Pons (tissue), 1 donor: ENCODE data around the gene ENTPD3.

ENCODE experiments used
- DNase-seq: peaks from one replicate; pipeline ENCODE4 v3.0.0-alpha.2; 2016; ENCODE audit warnings: low spot score

Gene ENTPD3, protein sequence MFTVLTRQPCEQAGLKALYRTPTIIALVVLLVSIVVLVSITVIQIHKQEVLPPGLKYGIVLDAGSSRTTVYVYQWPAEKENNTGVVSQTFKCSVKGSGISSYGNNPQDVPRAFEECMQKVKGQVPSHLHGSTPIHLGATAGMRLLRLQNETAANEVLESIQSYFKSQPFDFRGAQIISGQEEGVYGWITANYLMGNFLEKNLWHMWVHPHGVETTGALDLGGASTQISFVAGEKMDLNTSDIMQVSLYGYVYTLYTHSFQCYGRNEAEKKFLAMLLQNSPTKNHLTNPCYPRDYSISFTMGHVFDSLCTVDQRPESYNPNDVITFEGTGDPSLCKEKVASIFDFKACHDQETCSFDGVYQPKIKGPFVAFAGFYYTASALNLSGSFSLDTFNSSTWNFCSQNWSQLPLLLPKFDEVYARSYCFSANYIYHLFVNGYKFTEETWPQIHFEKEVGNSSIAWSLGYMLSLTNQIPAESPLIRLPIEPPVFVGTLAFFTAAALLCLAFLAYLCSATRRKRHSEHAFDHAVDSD

DNA sequence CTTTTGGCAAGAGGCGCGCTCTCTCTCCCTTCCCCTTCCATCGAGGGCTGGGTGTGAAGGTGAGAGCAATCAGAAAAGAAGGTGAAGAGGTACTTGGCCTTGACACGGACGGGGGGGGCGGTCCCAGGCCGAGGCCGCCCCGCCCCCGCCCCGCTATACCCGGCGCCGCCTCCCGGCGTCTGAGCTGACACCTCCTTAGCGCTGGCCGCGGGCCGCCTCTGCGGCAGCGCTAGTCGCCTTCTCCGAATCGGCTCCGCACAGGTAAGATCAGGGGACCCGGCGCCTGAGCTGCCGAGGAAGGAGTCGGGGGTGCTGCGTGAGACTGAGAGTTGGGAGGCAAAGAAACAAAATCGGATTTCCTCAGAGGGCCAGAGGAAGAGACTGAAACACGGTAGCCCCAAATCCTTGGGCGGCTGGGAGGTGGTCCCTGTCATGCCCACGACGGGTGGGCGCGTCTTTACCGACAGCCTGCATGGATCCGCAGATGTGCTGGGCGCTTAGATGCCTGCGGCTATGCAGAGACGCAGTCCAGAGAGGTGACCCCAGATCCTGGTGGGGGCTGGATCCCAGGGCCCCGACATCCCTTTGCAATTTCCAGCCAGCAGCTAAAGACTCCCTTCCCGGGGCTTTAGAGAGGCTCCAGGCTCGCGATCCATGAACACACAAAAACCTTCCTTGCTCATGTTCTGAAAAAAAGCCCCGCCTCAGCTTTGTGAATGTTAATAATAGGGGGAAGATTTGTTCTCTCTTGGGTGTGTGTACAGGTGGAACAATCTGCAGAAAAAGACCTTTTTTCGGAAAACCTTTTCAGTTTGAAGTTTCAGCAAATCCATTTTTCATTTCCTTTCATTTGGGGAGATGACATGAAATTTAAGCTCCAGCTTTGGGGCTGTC lies at the start of gene ENTPD3:
ENTPD3 (plus strand) TSS at position 184 of the 894 bp plus-strand sequence. CDS start 874 bp downstream, outside the sequence.
- no peak for DNase-seq

DNA sequence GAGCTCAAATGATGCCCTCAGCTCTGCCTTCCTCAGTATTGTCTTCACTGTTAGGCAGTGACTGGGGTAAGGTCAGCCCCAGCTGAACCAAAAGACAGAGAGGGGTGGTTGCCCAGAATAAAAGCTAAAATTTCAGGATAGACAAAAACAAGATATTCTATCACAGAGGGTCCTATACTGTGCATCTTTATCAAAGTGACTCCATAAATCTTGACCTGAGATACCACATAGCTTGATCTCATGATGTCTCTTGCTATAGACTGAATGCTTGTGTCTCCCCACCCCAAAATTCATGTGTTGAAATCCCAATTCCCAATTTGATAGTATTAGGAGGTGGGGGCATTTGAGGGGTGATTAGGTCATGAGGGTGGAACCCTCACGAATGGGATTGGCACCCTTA lies 47.1 kb upstream of the ENTPD3 start:
- no peak for DNase-seq

DNA sequence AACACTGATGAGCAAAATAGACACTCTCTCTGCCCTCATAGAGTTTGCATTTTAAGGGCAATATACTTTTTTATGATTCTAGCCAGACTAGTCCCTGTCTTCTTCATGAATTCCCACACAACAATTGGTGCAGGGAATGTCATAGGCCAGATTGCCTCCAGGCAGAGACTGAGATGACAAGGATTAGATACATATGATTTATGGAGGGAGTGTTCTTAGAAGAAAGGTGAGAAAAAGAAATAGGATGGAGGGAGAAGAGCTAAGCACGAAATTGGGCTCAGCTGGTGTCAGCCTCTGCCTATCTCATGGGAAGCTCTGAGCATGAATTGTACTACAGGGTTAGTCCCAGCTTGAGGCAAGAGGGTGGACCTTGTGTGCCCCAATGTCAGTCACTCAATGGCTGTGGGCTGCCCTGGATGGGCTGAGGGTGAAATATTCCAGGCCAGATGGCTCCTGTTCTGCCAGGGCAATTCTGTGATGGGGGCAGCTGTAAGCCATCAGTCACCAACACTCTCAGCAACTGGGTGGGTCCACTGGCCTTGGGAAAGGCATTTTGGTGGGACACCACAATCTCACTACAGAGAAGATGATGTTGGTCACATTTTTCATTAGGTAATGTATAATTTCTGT lies 46.3 kb upstream of the ENTPD3 start:
- DNase-seq: no peak

DNA sequence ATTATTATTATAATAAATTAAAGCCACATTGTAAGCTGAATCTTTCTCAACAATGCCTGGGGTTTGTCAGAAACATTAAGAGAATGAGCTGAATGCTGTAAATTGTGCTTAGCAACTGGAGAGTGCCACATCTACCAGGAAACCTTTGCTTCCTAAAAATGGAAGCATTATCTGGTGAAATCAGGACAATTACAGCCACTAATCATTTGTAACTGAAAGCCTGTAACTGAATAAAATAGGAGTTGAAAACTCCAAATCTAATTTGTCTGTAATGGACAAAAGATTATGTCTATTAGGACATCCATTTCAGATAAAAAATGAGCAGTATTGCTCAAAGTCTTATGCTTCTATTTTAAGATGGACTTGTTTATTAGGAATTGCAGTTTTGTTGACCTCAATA lies 45.3 kb upstream of the ENTPD3 start:
- no peak for DNase-seq

DNA sequence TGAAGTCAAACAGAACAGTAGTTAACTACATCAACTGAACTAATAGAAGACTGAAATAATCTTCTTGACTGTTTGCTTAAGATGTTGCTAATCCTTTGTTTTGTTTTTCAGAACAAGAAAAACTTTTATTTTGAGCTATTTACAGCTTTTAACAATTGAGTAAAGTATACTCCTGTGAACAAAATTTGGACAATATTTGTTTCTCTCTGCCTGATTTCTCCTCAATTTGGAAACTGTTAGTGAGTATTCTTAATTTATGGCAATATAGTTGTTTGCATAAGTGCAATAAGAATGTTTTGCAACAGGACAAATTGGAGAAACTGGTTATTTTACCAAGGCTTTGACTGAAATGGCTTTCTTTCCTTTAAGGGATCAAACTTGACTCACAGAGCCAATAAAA lies 36.5 kb upstream of the ENTPD3 start:
- no peak for DNase-seq

DNA sequence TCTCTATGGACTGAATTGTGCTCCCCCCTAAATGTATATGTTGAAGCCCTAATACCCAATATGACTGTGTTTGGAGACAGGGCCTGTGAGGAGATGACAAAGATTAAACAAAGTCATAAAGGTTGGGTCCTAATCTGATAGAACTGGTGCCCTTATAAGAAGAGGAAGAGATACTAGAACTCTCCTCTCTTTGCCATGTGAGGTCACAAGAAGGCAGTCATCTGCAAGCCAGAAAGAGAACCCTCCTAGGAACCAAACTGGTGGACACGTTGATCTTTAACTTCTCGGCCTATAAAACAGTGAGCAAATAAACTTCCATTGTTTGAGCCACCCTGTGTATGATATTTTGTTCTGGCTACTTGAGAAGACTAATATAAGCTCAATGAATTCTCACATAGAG lies 31.6 kb upstream of the ENTPD3 start:
- DNase-seq: no peak

DNA sequence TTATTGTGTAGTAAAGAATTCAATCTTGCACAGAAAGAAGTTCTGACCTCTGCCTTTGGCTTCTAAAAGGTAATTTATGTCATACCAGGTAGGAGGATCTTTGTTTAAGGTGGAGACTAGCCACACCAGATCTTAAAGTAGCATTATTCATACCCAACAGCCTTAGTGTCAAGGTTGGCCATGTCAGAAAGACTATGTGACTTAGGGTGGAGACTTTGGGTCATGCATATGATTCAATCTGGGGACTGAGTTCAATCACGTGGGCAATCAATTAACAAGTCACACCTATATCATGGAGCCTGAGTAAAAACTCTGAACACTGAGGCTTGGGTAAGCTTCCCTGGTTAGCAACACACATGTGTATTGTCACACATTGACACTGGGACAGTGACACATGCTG lies 28.5 kb upstream of the ENTPD3 start:
- no peak for DNase-seq

DNA sequence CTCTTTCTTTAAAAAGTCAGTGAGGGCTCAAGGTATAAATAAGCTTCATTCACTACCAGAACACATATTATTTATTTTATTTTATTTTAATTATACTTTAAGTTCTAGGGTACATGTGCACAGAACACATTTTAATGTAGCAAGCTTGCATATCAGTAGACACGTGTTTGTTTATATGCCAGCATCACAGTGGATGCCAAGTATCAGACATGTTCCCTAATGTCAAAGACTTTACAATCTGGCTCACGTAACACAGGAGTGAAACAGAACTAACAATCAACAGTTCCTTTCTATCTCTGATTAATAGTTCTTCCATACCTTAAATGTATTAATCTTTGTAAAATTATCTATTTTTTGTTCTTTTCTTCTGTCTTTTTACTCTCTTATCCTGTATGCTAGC lies 23.3 kb upstream of the ENTPD3 start:
- no peak for DNase-seq

DNA sequence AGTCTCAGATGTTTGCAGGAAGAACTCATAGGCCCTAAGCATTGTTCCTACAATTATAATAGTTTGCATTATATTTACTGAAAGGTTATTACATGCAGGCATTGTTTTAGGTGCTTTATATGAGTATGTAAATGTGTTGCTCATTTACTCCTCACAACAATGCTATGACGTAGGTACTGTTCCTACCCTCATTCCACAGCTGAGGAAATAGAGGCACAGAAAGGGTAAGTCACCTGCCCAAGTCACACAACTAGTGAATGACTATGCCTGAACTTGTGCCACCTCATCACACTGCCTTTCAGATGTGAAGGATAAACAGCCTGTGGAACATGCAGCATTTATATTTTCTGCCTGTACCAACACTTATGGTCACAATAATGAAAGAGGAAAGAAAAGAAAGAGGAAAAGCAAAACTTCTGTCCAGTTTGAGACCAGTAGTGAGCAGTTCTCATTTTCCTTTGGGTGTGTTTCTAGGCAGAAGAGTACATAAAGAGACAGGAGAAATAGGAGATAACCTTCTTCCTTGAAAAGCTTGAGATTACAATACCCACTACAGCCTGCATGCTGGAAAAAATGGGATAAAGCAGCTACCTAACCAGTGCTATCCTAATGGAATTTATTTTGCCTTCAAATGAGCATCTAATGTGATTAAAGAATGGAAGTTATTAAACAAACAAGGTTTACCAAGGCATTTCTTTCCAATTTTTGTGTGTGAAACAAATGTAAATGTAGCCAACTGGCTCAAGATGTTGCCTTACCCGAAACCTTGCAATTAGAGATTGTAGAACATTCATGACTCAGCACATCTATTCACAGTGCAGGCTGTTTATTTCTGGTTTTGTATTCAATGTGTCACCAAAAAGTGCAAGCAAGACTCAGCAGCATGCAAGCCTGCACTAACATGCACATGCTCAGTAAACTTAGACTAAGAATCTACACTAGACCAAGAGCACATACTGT lies 20.5 kb upstream of the ENTPD3 start:
- DNase-seq: peak; percentile 24

DNA sequence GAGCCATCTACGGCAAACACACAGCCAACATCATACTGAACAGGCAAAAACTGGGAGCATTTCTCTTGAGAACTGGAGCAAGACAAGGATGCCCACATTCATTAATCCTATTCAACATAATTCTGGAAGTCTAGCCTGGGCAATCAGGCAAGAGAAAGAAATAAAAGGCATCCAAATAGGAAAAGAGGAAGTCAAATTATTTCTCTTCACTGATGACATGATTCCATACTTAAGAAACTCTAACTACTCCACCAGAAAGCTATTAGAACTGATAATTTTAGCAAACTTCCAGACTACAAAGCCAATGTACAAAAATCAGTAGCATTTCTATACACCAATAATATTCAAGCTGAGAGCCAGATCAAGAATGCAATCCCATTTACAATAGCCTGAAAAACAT lies 17.3 kb upstream of the ENTPD3 start:
- DNase-seq: no peak

DNA sequence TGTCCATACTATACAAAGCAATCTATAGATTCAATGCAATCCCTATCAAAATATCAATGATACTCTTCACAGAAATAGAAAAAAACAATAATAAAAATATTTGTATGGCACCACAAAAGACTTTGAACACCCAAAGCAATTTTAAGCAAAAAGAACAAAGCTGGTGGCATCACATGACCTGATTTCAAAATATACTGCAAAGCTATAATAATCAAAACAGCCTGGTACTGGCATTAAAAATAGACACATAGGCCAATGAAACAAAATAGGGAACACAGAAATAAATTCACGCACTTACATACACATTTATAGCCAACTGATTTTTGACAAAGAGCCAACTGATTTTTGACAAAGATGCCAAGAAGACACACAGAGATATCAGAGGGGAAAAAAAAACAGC lies 9.2 kb upstream of the ENTPD3 start:
- DNase-seq: no peak

DNA sequence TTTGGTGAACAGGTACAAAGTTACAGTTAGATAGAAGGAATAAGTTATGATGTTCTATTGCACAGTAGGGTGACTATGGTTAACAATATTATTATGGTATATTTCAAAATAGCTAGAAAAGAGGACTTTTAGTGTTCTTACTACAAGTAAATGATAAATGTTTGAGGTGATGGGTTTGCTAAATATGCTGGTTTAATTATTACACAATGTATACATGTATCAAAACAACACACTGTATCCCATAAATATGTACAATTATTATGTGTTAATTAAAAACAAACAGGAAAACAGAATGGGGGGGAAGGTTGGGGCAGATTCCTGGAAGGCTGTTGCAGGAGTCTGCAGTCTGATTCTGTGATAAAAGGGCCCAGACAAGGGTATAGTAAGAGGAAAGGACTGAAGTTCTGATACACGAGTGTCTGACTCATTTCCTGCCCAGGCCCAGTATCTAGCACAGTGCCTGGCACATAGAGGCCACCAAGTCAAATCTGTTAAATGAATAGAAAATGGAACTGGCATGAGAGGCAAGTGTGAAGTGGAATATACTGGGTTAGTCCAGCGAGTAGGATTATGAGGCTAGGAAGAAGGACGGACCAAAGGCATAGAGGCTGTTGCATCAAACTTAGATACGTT lies 7.2 kb upstream of the ENTPD3 start:
- DNase-seq: no peak

DNA sequence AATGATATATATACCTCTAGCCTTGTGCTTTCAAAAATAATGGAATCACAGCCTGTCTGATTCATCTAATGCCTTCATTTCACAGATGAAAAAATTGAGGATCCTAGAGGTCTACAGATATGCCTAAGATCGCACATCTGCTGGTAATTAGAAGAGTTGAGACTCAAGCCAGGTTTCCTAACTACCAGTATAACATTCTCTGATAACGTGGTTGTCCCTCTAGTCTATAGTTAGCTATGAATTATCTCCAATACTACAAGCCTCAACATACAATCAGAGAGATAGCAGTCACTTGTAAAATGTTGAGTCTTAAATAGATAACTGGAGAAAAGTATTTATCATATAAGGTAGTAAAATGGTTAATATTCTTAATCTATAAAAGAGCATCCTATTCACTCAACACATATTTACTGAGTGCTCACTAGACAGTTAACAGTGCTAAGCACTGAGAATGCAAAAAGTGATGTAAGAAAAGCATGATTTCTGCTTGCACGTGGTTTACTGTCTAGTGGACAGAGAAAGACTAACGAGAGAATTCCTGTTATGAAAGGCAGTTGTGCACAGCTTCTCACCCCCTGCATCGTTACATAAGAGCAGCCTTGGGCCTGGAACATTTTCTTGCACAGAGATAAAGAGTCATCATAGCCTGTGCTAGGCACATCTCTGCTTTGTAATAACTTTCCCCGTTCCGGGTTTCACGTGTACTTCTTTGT lies 4.9 kb upstream of the ENTPD3 start:
- DNase-seq: no peak

DNA sequence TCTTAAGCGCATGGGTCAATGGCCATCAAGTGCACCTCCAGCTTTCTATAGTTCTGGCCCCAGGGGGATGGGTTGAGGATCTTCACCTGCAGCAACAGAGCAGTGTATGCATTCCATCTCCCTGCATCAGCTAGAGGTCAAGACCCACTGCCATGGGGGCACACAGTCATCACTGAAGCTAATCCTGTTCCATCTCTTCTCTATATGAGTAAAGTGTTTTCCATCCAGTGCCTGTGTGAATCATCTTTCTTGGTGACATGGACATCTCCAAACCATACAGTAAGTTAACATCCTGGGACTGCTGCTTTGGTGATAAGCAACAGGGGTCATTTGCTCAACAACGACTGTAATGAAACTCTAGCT lies 4.4 kb upstream of the ENTPD3 start:
- DNase-seq: no peak

DNA sequence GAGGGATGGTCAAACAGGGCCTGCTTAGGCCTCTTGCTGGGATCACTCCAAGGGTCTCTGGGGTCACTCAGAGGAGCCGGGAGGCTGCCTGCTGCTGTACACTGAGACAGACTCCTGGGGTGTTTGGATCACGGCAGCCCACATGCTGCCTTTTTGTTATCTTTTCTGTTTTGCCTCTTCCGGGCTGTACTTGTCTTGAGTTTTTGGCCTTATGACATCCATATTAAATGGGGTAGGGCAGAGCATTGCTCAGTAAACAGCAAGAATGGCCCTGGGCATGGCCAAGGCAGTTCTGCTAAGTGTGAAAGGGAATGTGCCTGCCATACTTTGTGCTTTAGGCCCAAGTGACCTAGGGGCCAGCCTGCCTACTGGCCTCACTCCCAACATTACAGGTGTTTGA lies 771 bp upstream of the ENTPD3 start:
- DNase-seq: no peak

DNA sequence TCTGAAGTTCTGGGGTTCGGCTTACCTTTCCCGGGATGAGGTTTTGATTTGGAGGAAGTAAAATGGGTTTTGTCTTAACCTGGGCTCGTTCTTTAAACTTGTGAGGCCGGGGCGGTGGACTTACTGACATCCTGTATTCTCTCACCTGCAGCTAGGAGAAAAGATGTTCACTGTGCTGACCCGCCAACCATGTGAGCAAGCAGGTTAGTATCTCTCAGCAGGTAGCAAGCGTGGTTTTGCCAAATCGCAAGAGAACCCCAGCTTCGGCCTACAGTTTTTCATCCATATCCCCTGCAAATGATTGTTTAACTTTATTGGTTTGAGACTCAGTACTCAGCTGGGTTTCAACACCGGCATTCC lies 891 bp downstream of the ENTPD3 start:
- no peak for DNase-seq

DNA sequence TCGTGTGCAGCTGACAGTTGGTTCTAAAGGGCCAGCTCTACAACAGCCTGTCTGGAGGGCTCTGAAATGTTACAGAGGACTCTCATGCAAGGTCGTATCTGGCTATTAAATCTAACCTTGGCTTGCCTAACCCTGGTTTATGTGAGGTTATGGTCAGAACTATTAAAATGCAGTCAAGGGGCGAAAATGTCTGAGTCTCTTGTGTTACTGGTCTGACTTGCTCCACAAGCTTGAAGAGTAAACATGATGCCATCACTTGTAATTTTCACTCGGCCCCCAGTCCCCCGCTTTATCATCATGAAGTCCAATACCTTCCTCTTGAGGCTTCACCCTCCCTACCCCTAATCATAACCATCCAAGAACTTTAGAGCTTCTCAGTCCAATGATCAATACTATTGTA lies 9.4 kb downstream of the ENTPD3 start:
- DNase-seq: no peak

DNA sequence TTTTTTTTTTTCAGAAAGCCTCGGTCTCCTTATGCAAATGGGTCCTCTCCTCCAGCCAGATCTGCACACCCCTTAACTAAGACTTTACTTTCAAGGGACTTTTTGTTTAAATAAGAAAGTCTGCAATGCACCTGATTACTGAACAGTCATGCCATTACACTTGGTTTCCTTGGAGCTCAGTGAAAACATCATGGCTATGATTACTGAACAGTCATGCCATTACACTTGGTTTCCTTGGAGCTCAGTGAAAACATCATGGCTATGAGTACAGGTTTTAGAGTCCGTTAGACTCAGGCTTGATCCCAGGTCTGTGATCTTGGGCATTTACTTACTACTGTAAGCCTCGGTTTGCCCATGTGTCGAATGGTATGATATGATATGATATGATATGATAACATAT lies 10.1 kb downstream of the ENTPD3 start:
- DNase-seq: no peak

DNA sequence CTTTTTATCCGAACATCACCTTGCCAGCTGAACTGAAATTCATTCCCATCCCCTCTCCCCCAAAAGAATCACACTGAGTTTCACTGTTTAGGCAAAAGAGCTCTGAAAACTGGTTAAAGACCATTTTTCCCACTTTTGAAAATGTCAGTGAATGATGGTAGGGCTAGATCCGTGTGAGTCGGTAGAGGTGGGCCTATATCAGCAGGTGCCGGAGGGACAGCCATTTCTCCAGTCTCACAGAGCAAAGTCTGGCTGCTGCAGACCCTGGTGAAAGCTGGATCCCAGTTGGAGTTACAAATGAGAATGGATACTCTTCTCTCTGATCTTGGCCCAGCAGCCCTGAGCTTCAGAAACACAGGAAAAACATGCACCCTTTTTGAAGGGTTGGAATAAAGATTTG lies 10.9 kb downstream of the ENTPD3 start:
- no peak for DNase-seq

DNA sequence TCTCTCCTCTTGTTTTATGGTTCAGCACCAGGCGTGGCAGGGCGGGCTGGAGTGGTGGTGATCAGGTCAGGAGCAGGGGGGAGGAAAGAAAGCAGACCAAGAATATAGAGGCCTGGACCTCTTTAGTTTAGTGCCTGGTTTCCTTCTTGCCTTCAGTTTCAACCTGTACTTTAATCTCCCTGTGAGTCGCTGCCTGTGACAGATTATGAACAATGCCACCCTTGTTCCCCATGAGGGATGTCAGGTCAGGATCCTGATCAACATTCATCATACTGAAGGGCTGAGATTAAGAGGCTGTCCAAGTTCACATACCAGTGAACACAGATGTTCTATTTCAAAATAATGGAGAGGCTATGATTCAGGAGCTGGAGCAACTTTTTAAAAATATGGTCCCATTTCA lies 11.4 kb downstream of the ENTPD3 start:
- DNase-seq: no peak
